Lower leg skin (tissue), 3 donors: ENCODE measurements around the gene OAS1.

Source experiments
- CTCF ChIP-seq, 3 donors: fragments of 450-650 bp; IDR thresholded peaks; one replicate each; pipeline ENCODE4 v1.5.1; 2016; ENCODE audit warnings: antibody characterized with exemption in 3 of 3, mild to moderate bottlenecking in 3 of 3, moderate library complexity in 2 of 3
- POLR2A ChIP-seq, 2 donors: fragments of 450-650 bp; IDR thresholded peaks; one replicate each; pipeline ENCODE4 v1.6.1; 2016 to 2017; ENCODE audit warnings: antibody characterized with exemption in 2 of 2, mild to moderate bottlenecking in 1 of 2, moderate library complexity in 1 of 2

DNA sequence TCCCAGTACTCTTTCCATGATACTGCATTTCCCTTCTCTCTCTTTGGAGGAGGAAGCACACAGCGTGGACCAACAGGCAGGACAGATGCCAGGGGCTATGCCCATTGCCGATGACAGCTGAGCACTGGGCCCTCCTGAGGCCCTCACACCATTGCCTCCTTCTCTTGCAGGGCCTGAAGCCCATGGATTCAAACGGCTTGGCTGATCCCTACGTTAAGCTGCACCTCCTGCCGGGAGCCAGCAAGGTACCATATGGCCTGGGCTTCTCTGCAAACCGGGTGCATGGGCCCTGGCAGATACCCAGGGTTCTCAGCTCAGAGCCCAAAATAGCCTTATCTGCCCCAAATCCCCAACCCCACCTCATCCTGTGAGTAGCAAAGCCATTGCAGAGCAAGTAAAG is 25.2 kb upstream of the OAS1 start:
- no peak for TF ChIP-seq CTCF (IDR thresholded peaks at IDR 0.05)
- no peak for TF ChIP-seq POLR2A (IDR thresholded peaks at IDR 0.05)
